Mesenteric fat pad (tissue), 1 donor: Measurements from ENCODE around the gene NOS3. TPM values are rescaled to one million over a fixed set of nuclear protein-coding genes. Genes with fewer than 3 reads are reported as not detected.

Experiments used
- DNase-seq: peaks from one replicate; pipeline ENCODE4 v3.0.0-alpha.2; 2020; ENCODE audit warnings: low spot score
- total RNA-seq: library from RNA; stranded (reverse); fragmentation: NEBNext Ultra II Directional; extraction: Animal tissue kit (Norgen Biotek cat#: 25700); gene quantifications from one replicate; pipeline ENCODE4 v1.2.1, GENCODE V29; 2021
- donor health status: DM: yes; HTN: yes; CAD: no.

The NOS3 gene
- total RNA-seq, 1 donor from 2014 or later: 57.1 TPM

DNA sequence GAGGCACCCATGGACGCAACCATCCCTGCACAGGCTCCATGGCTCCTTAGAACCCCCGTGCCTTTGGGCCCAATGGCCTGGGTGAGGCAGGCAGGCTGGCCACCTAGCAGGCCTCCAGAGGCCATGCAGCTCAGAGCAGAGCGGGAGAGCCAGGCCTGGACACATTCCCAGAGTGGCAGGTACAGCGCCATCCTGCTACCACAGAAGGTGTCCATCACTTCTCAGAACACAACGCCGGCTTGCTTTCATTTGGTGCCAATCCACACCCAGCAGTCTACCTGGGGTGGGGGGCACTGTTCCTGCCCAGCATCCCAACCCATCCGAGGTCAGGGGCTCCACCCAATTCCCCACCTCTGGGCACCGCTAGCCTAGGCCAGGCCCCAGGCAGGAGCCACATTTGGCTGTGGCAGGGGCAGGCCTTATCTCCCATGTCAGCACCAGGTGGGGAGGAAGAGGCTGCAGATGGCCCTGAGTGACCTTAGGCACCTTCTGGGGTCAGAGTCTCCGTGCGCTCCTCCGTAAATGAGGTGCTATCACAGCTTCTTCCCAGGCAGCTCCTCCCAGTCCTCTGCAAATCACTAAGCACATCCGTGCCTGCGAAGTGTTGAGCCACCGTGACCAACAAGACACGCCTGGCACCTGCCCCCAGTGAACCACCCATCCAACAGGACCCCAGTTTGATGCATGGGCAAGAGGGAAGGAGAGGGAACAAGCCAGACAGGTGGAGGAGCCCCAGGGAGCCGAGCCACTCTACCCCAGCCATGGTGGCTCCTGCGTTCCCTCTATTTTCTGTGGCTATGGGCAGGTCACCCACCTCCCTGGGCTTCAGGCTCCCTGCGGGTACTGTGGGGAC lies 26.9 kb upstream of the NOS3 start:
- DNase-seq: no peak

- DNase-seq: no peak
Measured at GRCh38 chr7:150964593-150965111, 26.2 kb upstream of the NOS3 start.

GRCh38 chr7:150965273-150965830 lies 25.5 kb upstream of the NOS3 start:
- DNase-seq: no peak

DNA sequence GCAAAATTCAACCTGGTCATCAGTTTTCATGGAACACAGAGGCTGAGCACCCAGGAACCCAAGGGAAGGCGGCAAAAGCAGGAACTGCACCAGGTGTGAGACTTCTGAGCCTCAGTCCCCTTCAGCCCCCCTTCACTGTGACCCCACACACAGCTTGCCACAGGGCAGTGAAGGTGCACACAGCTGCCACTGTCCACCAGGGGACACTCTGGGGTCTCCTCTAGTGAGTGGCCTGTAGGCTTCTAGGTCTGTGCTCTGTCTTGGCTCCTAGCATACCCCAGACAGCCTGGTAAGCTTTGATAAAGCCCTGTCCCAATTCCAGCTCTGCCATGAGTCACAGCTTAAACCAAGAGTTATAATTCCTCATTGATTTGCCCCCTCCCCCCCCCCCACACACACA lies 24.8 kb upstream of the NOS3 start:
- no peak for DNase-seq

DNA sequence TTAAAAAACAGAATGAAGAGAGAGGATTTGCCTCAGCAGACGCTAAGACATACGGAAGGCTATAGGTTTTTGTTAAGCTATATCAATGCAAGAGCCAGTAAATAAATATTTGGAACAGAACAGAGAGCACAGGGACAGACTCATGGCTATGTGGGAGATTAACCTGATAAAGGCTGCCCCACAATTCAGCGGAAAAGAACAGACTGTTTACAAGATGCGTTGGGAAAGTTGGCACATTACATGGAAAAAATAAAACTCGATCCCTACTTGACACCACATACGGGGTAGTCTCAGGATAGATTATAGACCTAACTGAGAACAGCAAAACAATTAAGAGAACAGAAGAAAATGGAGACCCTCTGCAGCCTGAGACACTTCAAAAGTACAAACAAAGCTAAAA lies 23.5 kb upstream of the NOS3 start:
- DNase-seq: no peak

DNA sequence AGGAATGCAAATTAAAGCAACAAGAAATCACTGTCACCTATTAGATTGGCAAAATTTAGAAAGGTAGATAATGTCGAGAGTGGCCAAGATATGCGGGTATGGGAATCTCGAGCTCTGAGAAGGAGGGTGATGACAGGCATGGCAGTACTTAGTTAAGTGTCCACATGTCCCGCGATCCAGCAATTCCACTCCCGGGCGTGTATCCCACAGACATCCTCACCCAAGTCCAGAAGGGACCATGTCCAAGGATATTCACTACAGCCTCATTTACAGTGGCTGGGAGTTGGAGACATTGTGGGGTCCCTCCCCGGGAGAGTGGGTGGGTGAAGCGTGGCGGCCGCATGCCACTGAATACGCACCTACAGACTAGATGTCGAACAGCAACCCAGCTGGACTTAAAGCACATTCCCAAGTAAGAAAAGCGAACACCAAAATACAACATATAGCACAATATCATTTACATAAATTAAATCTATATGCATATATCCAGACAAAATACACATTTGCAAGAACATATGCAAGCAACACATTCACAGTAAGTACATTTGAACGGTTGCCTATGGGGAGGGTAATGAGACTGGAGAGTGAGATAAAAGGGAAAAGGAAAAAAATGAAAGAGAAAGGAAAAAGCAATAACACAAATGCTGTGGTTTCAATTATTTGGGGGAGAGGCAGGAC lies 22.6 kb upstream of the NOS3 start:
- no peak for DNase-seq

DNA sequence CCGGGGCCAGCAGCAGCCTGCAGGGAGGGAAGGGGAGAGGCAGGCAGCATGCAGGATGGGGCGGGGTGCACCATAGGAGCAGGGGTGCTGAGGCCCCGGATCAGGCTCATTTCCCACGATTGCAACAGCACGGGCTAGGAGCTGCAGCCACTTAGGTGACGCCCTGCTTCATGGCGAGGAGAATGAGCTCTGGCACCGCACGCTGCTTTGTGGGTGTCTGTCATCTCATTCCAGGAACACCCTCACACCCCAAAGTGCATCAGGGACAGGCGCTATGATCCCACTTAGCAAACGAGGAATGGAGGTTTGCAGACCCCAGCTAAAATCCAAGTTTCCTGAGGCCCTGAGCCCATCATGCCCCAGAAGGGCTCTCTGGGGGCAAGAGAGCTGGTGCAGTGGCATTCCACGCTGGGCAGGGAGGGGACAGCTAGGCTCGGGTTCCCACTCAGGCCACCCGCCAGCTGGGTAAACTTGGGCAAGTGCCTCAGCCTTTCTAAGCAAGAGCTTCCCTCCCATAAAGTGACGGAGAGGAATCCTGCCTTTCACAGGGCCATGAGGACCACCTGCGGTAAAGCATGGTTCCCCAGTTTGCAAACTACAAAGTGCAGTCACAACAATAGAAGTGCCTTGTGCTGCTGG lies 22.0 kb upstream of the NOS3 start:
- no peak for DNase-seq

DNA sequence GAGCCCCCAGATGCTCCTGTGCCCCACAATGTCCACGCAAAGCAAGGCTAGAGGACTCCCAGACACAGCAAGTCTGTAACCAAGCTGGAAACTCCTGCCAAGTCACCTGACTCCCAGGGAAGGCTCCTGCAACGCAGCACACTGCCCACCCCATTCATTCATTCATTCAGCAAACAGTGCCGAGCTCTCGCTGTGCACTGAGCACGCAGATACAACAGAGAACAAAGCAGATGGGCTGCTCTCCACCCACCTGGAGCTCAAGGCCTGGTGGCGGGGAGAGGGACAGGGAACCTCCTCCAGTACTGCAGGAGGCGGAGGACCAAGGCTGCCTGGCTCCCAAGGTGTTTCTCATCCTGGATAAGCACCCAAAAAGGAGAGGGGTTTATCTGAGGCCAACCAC lies 21.3 kb upstream of the NOS3 start:
- no peak for DNase-seq

DNA sequence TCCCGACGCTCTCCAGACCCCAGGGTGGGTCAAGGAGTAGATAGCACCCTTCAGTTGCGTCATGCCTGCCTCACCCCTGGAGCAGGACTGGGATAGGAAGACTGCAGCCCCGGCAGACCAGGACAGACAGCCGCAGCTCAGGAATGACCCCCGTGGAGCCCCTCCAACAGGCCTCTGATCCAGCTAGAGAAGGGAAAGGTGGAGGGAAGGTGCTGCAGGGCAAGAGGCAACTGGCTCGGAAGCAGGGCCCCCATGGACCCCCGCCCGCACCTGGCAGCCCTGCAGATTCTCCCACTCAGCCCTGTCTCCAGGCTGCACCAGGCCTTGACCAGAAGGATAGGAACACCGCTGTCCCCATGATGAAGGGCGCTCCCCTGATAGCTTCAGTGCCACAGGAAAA lies 20.4 kb upstream of the NOS3 start:
- DNase-seq: no peak

DNA sequence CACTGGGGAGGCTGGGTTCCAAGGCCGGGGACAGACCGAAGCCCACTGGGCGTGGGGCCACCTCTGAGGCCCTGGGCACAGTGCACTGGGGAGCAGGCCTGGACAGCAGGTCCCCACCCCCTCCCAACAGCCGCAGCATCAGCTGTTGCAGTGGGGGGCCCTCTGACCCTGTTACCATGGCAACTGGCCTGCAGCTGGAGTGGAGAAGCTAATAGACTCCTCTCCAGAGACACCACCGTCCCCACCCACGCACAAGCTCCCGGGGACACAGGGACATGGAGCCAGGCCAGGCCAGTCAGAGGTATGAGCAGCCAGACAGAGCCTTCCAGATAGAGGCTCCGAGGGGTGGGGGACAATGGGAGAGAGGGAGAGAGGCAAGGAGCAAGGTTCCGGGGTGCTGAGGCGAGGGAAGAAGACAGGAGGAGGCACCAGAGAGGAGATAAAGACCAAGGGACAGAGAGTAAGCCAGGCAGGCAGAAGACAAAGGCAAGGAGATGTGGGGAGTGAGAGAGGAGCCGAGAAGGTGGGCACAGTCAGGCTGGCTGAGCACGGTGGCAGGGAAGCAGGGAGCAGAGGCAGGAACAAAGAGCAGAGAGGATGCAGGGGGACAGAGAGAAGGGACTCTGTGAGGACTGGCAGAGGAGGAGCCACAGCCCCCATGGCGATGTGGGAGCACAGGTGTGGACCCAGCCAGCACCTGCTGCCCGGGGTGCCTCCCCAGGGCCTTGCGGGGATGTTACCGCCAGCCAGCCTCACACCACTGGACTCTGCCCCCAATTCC lies 19.4 kb upstream of the NOS3 start:
- DNase-seq: no peak

DNA sequence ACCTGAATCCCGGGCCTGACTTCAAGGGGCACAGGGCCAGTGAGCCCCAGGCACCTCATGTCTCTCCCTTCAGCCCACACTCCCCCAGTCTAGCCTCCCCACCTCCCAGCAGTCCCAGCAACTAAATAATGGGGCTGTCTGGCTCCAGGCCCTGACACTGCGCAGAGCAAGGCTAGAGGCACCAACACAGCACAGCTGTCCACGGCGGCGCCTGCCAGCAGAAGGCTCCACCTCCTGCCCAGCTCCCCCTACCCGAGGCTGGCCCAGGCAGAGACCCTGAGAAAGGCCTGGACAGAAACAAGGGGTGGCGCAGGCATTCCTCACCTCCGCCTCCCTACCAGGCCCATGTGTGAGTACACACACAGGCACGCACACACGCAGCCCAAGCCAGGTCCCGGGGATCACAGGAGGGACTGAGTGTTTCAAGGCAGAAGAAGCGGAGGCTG lies 18.8 kb upstream of the NOS3 start:
- DNase-seq: no peak

- no peak for DNase-seq
Measured at GRCh38 chr7:150972741-150973140, 18.1 kb upstream of the NOS3 start.

DNA sequence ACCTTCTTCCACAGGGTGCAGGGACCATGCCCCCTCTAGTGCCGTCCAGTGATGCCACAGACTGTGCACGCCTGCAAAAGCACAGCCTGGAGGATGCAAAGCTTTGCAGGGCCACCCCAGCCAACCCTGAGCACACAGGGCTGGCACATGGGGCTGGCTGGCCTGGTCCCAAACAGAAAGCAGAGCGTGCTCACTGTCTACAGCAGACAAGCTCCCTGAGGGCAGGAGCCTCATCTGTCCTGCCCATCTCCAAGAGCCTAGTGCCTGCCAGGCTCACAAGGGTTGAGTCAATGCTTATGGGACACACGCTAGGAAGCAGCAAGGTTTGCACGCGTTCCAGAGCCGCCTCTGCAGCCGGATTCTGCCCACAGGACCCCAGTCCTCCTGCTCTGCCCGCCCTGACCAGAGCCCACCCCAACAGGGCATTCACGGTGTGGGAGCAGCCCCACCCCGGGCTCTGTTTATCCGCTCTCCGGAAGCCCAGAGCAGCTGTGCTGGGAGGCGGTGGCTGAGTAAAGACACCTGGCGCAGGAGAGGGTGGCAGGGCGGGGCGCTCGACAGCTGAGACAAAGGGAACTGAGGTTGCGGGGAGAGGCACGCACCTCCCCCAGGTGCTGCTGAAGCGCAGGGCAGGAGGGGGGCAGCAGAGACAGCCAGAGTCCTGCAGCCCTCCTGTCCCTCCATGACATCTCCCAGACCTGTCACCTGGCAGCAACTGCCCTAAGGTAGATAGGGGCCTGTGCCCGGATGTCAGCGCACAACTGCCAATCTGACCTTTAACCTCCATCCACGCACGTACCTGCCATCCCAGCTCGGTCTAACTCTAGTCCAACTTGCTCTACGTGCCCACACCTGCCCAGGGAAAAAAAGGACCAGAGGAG lies 17.0 kb upstream of the NOS3 start:
- no peak for DNase-seq

GRCh38 chr7:150974468-150975391 lies 16.1 kb upstream of the NOS3 start:
- DNase-seq: no peak

DNA sequence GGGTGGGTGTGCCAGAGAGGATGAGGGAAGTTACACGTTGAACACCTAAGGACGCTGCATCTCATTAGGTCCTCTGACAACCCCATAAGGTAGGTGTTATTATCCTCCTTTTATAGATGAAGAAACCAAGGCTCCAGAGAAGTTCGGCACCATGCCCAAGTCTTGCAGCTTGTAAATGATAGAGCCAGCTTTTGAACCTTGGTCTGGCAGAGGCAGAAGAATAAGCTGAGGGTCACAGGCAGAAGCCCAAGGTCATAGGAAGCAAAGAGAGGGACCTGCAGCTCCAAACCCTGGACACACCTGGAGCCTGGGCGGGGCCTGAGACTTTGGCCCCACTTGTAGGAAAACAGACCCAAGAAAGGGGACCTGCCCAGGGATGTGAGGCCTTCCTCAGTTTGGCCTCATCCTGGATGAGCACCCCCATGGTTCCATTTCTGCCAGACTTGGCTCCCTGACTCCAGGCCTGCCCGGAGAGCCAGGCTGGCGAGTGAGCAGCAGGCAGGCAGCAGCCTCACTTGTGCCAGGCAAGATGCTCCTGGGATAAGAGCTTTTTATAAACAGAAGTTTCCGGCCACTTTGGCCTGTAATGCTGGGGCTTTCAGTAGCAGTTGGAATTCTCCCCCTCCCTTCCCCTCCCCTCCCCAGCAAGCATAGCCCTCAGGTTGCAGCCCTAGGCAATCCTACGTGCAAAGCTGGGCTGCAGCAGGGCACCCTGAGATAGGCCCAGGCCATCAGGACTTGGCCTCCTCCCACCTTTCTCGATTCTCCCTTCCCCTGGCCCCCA lies 15.1 kb upstream of the NOS3 start:
- no peak for DNase-seq

DNA sequence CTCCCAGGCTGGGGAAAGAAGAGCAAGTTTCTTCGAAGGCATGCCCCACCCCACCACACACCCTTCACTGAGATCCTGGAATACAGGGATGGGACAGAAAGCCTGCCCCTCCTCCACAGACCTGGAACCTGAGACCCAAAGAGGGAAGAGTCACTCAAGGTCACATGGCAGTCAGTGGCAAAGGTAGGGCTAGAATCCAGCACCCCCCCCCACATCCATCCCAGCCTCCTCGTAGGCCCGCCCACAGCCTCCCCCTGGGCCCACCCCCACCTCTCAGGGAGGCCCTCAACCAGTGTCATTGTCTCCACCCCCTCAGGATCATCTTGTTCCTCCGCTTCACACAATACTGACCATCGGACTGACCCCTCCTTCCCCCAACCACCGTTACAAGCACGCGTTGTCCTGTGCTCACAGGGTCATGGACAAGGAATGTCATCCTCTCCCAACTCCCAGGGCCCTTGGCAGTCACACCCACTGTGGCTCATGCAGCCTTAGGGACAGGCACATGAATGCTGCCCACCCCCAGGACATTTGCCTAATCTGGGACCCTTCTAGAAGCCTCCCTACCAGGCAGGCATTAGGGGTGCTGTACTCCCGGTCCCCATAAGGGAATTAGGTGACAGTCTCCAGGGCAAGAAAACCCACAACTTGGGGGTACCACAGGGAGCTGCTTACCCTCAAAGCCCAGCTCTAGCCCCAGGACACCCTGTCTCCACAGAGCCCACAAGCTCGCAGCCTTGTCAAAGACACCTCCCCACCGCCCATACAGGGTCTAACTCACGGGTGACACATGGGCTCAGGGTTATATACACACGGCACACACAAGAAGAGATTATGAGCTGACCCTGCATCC lies 14.1 kb upstream of the NOS3 start:
- DNase-seq: no peak
